Natural killer cell (primary cell): ENCODE data around the gene RHOV. TPM values are rescaled to one million over a fixed set of nuclear protein-coding genes. Genes with fewer than 3 reads are reported as not detected.

Source experiments
- ATAC-seq, 3 donors: fragments of 150-1000 bp in 2 of 3; fragments of 200-7000 bp in 1 of 3; cut with Tn5 transposase; 1 replicate in 1 of 3; 2 replicates in 2 of 3; pipeline ENCODE4 v1.10.0; 2021; ENCODE audit warnings: mild to moderate bottlenecking in 2 of 3, moderate library complexity in 2 of 3
- DNase-seq, 2 donors: peaks; one replicate each; pipeline versions ENCODE4 v3.0.0 to v3.0.0-alpha.2; 2013 to 2021; ENCODE audit warnings: mixed read lengths in 1 of 2
- H3K27ac ChIP-seq: one replicate; pipeline ENCODE4 v1.5.1; 2013; ENCODE audit warnings: mild to moderate bottlenecking, low read length
- H3K27me3 ChIP-seq: one replicate; pipeline ENCODE4 v1.6.1; 2013; ENCODE audit warnings: low read length; ENCODE audit not compliant: control insufficient read depth, insufficient read depth
- H3K36me3 ChIP-seq: one replicate; pipeline ENCODE4 v1.6.1; 2013; ENCODE audit warnings: low read length; ENCODE audit not compliant: control insufficient read depth, insufficient read depth
- H3K4me1 ChIP-seq: one replicate; pipeline ENCODE4 v1.6.1; 2013; ENCODE audit warnings: low read length; ENCODE audit not compliant: control insufficient read depth, insufficient read depth
- H3K4me3 ChIP-seq: one replicate; pipeline ENCODE4 v1.5.1; 2013; ENCODE audit warnings: low read length
- H3K9me3 ChIP-seq: one replicate; pipeline ENCODE4 v1.6.1; 2013; ENCODE audit warnings: low read length; ENCODE audit not compliant: control insufficient read depth, insufficient read depth
- H3K27ac Mint-ChIP-seq, 2 donors: one replicate each; pipeline ENCODE4 v1.8.0; 2022; ENCODE audit warnings: mild to moderate bottlenecking in 2 of 2, mixed read lengths in 2 of 2, moderate library complexity in 1 of 2
- H3K27me3 Mint-ChIP-seq, 2 donors: one replicate each; pipeline ENCODE4 v1.8.0; 2022; ENCODE audit warnings: low read depth in 2 of 2, mixed read lengths in 2 of 2
- H3K36me3 Mint-ChIP-seq: one replicate; pipeline ENCODE4 v1.8.0; 2022; ENCODE audit warnings: mixed read lengths
- H3K4me1 Mint-ChIP-seq, 2 donors: one replicate each; pipeline ENCODE4 v1.8.0; 2022; ENCODE audit warnings: mixed read lengths in 2 of 2
- H3K4me3 Mint-ChIP-seq: one replicate; pipeline ENCODE4 v1.8.0; 2022; ENCODE audit warnings: mild to moderate bottlenecking, moderate library complexity, mixed read lengths
- H3K9me3 Mint-ChIP-seq, 2 donors: one replicate each; pipeline ENCODE4 v1.8.0; 2022; ENCODE audit warnings: mixed read lengths in 2 of 2
- WGBS: methylation state at CpG from one replicate; pipeline ENCODE4 v1.1.7; 2013; ENCODE audit warnings: missing lambda C conversion rate; ENCODE audit not compliant: insufficient coverage; 5-methylcytosine and 5-hydroxymethylcytosine counted together
- intact Hi-C: fragments of 100-400 bp; cut with micrococcal nuclease; formaldehyde crosslinking; loops from one replicate; pipeline ENCODE4 v1.14.2; 2022
- total RNA-seq, 4 donors: library from RNA; stranded (reverse); fragments of 120-200 nt in 1 of 4; gene quantifications; one replicate each; pipeline versions ENCODE4 v1.2.3 to v1.2.4, GENCODE V29; 2013 to 2022
- TF ChIP-seq, protein P1 (sequence below): fragments of 200-600 bp; IDR thresholded peaks from one replicate; pipeline ENCODE4 v1.8.0; 2022; ENCODE audit warnings: antibody characterized with exemption

RHOV gene
- total RNA-seq, 3 donors from 2014 or later (not counting 1 experiment from before 2014, with no cell fraction given) = not detected

DNA sequence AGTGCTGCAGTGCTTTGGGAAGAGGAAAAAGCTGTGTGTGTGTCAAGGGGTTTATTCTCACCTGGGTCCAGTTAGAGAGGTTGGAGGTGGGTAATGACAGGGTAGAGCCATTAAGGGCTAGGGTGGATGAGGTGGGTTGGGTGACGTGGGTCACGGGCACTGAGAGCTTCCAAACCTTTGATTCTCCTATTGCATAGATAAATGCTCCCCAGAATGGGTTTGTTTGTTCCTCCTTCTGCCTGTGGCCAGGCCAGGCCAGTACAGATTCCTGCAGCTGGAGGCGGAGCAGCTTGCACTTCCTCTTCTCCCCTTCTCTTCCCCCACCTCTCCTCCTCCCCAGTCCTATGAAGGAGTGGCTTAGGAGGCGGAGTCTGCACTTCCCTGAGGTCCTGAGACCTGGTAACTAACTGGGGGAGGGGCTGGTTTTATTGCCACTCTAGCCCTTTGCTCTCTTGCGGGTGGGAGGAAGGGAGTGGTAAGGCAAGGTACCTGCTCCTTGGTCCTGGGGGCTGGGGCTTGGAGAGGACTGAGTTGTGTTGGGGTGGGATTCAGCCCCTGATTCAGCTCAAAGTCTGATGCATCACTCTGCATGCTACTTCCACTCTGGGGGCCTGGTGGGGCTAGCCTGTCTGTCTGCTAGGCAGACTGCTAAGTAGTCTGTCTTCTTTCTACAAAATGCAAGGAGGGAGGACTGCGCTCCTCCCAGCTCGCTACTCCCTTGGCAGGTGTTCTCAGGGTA is 26.6 kb downstream of the RHOV start:
- intact Hi-C loops = no loop called here
- Mint-ChIP-seq H3K27me3 (peaks cover 8 to 30% of the 10 kb centered on the region in 2 donors), H3K4me1 (peaks cover 6% of the 10 kb centered on the region in 2 donors), H3K36me3 (no peaks in the 10 kb centered on the region), H3K27ac (no peak overlapping the region), H3K4me3 (no peak overlapping the region), H3K9me3 (no peaks in the 10 kb centered on the region)
- Histone ChIP-seq H3K9me3 (no peaks in the 10 kb centered on the region), H3K36me3 (no peaks in the 10 kb centered on the region), H3K4me1 (peaks cover 34% of the 10 kb centered on the region), H3K27ac (peak overlapping the region; percentile 2), H3K27me3 (peaks cover 12% of the 10 kb centered on the region), H3K4me3 (no peak overlapping the region)
- no peak for DNase-seq
- ATAC-seq = peak in 2 of 3 donors; percentile 33 to 62
- 63% methylated on average over 5 of the region's 7 CpGs for WGBS
- TF ChIP-seq, protein P1, sequence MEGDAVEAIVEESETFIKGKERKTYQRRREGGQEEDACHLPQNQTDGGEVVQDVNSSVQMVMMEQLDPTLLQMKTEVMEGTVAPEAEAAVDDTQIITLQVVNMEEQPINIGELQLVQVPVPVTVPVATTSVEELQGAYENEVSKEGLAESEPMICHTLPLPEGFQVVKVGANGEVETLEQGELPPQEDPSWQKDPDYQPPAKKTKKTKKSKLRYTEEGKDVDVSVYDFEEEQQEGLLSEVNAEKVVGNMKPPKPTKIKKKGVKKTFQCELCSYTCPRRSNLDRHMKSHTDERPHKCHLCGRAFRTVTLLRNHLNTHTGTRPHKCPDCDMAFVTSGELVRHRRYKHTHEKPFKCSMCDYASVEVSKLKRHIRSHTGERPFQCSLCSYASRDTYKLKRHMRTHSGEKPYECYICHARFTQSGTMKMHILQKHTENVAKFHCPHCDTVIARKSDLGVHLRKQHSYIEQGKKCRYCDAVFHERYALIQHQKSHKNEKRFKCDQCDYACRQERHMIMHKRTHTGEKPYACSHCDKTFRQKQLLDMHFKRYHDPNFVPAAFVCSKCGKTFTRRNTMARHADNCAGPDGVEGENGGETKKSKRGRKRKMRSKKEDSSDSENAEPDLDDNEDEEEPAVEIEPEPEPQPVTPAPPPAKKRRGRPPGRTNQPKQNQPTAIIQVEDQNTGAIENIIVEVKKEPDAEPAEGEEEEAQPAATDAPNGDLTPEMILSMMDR = no peak

DNA sequence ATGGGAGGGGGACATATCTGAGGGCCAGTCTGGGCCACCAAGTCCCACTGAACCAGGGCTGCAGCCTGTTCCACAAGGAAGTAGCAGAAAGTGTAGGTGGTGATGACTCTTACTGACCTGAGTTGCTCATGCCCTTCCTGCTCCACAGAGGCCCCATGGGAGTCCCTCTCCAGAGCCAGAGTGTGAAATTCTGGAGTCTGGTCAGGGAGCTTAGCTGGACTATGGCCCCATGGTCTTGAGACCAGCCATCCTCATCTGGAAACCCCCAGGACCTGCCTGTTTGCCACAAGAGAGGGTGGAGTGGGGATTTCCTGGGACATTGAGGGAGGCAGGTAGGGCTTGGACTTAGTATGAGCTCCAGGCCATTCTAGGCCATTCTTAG is 27.2 kb downstream of the RHOV start:
- no peak overlapping the region for H3K27ac Mint-ChIP-seq
- Histone ChIP-seq H3K4me3 (no peak overlapping the region), H3K27me3 (peaks cover 12% of the 10 kb centered on the region), H3K36me3 (no peaks in the 10 kb centered on the region), H3K27ac (peak overlapping the region; percentile 2), H3K9me3 (no peaks in the 10 kb centered on the region), H3K4me1 (peaks cover 34% of the 10 kb centered on the region)
- no peak overlapping the region for H3K4me3 Mint-ChIP-seq
- intact Hi-C loops = no loop called here
- peaks cover 12 to 30% of the 10 kb centered on the region in 2 donors for H3K27me3 Mint-ChIP-seq
- H3K9me3 Mint-ChIP-seq = no peaks in the 10 kb centered on the region
- ATAC-seq (no peak), DNase-seq (no peak)
- H3K36me3 Mint-ChIP-seq = no peaks in the 10 kb centered on the region
- TF ChIP-seq, protein P1 = no peak
- H3K4me1 Mint-ChIP-seq = peaks cover 6% of the 10 kb centered on the region in 2 donors

DNA sequence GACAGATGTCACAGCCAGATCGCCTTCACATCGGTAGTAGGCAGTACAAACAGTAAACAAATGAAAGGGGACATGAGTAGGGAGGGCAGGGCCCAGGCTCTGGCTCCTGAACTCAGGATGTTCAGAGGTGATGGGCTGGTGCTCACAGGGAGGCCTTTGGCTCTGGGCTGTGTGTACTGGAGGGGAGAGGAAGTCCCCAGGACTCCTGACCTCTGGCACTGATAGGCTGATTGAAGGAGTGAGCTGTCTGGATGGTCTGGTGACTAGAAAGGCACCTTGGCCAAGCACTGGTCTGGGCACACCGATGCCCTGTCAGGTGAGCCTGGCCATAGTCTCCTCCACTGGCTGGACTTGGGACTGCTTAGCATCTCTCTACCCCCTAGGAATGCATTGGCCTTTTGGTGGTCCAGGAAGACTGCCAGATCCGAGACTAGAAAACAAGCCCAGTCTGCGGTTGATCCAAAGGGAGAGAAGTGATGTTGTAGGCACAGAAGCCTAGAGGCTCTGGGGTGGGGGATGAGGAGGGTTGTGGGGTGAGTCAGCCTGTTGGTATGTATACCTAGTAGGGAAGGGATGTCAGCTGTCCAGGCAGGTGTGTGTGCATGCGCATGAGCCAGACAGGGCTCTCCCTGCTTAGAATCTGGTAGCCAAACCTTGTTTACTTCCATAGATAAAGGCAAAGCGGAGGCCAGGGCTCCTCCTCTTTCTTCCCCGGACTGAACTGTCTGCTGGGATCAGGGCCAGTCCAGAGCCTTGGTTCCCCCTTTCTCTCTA is 28.3 kb downstream of the RHOV start:
- H3K9me3 ChIP-seq = no peaks in the 10 kb centered on the region
- H3K4me3 ChIP-seq = no peak overlapping the region
- intact Hi-C loops = no loop called here
- ATAC-seq (no peak), DNase-seq (no peak)
- Mint-ChIP-seq H3K9me3 (no peaks in the 10 kb centered on the region), H3K36me3 (no peaks in the 10 kb centered on the region), H3K27me3 (peaks cover 20 to 28% of the 10 kb centered on the region in 2 donors), H3K4me3 (peak overlapping the region; percentile 21), H3K27ac (no peak overlapping the region), H3K4me1 (peaks cover 6% of the 10 kb centered on the region in 2 donors)
- no peak overlapping the region for H3K27ac ChIP-seq
- peaks cover 12% of the 10 kb centered on the region for H3K27me3 ChIP-seq
- WGBS = 90% methylated on average over 8 of the region's 8 CpGs
- no peaks in the 10 kb centered on the region for H3K36me3 ChIP-seq
- TF ChIP-seq, protein P1 = no peak
- H3K4me1 ChIP-seq = peaks cover 34% of the 10 kb centered on the region
